LoVo (cell line): ENCODE data around the gene BICD1.

Experiments
- DNase-seq: peaks from one replicate; pipeline ENCODE4 v3.0.0-alpha.2; 2016; ENCODE audit warnings: low spot score

The BICD1 gene

GRCh38 chr12:32281098-32281497, 174.5 kb downstream of the BICD1 start:
- DNase-seq: no peak

- no peak for DNase-seq
Observed at GRCh38 chr12:32284561-32284960, 177.9 kb downstream of the BICD1 start.

DNA sequence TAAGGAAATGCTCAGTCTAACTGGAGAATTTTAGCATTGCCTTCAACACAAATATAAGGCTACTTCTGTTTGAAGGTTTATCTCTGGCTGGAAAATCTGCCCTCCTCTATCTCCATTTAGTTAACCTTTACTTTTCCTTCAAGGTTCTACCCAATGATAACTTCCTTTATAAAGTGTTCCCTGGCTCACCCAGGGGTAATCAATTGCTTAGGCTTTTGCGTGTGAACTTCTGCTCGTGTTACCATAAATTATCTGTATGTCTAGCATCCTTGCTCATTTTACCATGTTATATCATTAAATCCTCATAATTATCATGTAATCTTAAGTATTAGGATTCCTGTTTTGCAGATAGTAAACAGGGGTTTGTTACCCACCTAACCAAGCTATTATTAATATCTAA, 178.4 kb downstream of the BICD1 start:
- no peak for DNase-seq

DNA sequence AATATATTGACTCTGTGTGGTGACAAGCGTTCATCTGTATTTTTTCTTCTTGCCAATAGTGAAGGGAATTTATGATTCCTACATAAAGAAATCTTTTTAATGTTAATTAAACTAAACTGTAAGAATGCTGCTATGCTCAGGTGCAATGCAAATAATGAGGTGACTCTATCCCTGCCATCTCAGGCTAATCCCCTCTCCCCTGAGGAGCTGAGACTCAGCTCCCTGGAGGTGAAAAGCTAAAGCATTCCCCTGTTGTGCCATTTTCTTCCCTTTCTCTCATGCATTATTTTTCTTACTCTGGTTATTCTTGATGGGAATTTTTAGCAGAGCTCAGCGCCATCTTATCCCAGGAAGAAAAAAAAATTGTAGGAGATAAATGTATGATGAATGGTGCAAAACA, 178.8 kb downstream of the BICD1 start:
- DNase-seq: no peak

- DNase-seq: peak; percentile 48
Observed at GRCh38 chr12:32290411-32290810, 183.8 kb downstream of the BICD1 start.

- no peak for DNase-seq
Observed at GRCh38 chr12:32292151-32292550, 185.5 kb downstream of the BICD1 start.

DNA sequence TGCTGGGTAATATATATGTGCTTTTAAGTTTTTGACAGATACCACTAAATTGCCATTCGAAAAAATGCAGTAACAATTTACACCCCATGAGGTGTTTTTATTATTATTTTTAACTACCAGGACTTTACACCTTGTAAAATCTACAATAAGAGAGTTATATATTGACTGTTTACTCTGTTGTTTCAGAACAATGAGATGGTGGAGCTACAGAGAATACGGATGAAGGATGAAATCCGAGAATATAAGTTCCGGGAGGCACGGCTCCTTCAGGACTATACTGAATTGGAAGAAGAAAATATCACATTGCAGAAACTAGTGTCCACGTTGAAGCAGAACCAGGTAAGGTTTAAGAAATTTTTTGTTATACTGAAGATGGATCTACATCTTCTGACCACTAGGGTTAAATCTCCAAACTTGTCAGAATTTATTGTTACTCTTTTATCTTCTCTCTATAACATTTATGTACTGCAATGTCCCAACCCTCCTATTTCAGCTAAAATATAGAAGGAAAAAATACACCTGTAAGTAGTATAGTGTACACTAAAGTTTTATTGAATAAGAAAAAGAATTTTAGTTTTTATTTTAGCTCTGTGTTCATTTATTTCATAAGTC, 187.3 kb downstream of the BICD1 start:
- DNase-seq: no peak

DNA sequence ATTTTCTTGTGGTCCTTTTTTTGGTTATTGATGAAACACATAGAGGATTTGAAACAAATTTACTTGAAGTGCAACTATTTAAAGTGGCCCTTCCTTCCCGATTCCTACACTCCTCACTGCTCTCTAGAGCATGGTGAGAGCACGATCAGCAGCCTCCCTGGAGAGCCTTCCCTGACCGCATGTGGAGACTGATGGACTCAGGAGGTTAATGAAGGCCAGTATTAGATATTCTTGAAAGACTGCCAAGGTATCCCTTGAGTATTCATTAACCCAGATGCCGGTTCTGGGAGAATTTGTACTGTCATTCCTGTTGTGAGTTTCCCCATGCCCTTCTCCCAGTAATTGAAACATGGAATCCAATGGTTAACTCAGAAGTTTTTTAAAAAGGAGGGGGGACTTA, 189.9 kb downstream of the BICD1 start:
- no peak for DNase-seq

DNA sequence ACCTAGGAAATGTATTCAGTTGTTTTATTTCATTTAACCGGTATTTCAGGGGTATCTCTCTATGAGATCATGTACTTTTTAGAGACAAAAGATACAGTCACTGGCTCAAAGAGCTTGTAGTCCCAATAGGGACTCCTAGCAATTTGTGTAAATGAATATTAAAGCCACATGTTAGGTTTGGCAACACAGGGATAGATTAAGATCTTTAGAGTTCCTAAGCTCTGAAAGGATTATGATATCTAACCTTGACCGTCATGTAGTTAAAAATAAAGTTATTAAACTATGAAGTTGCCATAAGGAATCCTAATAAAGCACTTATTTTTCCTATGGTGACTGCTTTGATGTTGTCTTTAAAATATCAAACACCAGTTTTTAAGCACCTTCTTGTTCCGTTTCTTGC, 192.3 kb downstream of the BICD1 start:
- DNase-seq: no peak

DNA sequence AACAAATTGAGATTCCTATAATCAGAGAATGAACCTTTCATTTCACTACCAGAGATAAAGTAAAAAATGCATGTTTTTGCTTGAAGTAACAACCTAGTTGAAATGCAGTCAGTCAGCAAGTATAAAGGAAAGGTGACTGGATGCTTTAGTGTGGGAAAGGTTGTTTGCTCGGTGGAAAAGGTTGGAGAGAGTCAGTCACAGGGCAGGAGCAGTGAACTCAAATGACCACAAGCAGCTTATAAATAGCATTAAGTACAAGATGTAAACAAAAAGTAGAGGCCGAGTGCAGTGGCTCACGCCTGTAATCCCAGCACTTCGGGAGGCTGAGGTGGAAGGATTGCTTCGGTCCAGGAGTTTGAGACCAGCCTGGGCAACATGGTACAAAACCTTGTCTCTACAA, 194.6 kb downstream of the BICD1 start:
- DNase-seq: no peak

DNA sequence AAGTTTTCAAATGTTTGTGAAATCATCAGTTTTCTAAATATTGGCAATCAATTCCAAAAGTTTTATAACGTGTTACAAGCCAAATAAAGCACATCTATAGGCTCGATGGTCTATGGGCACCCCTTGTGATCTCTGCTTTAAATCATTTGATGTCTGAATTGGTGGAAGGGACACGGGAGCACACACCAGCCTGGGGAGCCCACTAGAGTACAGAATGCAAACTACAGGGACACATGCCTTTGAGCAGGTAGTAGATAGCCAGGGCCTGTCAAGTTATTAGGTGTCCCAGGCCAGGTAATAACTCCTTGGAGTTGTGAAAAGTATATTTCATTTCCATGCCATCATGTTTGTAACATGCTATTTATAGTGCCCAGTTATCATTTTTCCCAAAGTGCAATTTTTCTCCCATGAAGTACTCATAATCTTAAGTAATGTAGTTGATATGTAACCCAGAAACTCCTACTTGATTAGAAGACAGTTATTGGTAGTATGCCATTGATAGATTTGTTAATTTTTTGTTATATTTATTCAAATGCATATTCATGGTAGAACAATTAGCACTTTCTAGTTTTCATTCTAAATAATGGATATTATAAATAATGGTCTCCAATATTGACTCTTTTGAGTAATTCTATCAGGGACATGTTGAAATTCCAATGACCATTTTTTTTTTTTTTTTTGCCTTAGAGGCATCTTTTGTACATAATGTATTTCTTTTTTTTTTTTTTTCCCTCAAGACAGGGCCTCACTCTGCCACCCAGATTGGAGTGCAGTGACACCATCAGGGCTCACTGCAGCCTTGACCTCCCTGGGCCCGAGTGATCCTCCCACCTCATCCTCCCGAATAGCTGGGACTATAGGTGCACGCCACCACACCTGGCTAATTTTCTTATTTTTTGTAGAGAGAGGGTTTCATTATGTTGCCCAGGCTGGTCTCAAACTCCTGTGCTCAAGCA, 195.8 kb downstream of the BICD1 start:
- peak; percentile 12 for DNase-seq

GRCh38 chr12:32303174-32303549, 196.5 kb downstream of the BICD1 start:
- no peak for DNase-seq

- peak; percentile 35 for DNase-seq
Observed at GRCh38 chr12:32305163-32305562, 198.5 kb downstream of the BICD1 start.

DNA sequence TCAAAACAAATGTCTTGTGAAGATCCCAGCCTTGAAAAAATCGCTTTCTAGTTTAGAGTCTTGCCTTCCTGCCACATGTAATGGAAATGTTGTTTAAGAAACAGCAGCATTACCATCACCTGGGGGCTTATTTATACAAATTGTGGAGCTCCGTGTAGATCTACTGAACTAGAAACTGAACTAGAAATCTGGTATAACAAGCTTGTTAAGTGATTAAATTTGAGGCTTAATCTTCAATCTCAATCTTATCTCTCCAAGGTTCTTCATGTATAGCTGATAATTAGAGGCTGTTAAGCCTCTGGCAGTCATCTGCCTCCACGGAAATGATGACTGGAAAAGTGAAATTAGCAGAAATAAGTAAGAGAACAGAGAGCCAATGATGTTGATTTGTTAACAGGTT, 200.7 kb downstream of the BICD1 start:
- DNase-seq: no peak

- DNase-seq: no peak
Observed at GRCh38 chr12:32309811-32310736, 203.4 kb downstream of the BICD1 start.

- DNase-seq: peak; percentile 70
Observed at GRCh38 chr12:32312049-32312670, 205.5 kb downstream of the BICD1 start.

DNA sequence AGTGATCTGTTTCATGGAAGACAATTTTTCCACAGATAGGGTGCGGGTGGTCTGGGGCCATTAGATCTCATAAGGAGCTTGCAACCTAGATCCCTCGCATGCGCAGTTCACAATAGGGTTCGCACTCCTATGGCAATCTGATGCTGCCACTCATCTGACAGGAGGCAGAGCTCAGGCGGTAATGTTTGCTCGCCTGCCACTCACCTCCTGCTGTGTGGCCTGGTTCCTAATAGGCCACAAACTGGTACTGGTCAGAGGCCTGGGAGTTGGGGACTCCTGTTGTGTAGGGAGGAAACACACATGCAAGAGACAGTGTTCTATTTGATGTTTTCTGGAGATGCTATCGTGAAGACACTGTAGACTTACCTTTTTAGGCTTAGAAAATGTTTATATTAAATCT, 215.7 kb downstream of the BICD1 start:
- DNase-seq: no peak

GRCh38 chr12:32331133-32331532, 224.5 kb downstream of the BICD1 start:
- DNase-seq: no peak

GRCh38 chr12:32332446-32332845, 225.8 kb downstream of the BICD1 start:
- DNase-seq: no peak

DNA sequence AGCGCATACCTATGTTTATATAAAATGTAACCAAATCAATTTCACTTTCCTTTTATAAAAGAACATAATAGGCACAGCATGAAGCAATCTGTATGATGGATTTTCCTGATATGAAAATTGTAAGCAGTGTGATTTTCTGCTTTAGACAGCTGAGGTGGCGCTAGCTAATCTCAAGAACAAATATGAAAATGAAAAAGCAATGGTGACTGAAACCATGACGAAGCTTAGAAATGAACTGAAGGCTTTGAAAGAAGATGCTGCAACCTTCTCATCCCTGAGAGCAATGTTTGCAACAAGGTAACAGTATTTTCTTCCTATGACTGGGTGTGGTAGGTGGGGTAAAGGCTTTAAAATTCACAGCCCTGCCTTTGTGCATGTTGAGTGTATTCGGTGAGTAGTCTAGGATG, 227.7 kb downstream of the BICD1 start:
- DNase-seq: no peak

GRCh38 chr12:32336261-32336660, 229.6 kb downstream of the BICD1 start:
- no peak for DNase-seq

- DNase-seq: no peak
Observed at GRCh38 chr12:32343496-32343895, 236.8 kb downstream of the BICD1 start.
